Measurements from ENCODE around the gene EPHX1.
"Not testable (repeated sequence)": the region's sequence is repeated elsewhere in the genome, so short reads cannot be mapped to it uniquely, and the experiment has no call there.

The EPHX1 gene

GRCh38 chr1:225830841-225831240 is 20.9 kb downstream of the EPHX1 start:
- no peak for TF ChIP-seq YY1 (IDR thresholded peaks at IDR 0.05; ENCODE audit: insufficient read depth, insufficient read length)
- TF ChIP-seq ZNF274 (IDR thresholded peaks at IDR 0.05; ENCODE audit: low read depth, low read length): no peak
- TF ChIP-seq SUZ12 (IDR thresholded peaks at IDR 0.05; ENCODE audit: extremely low read depth, insufficient read depth, insufficient read length): no peak

GRCh38 chr1:225834417-225835329 is 24.7 kb downstream of the EPHX1 start:
- no peak for DNase-seq (ENCODE audit: low read depth, low spot score)
- no peaks in the 10 kb centered on the region for H3K27me3 ChIP-seq (ENCODE audit: insufficient read depth, insufficient read length)
- H3K36me3 ChIP-seq (ENCODE audit: insufficient read depth, insufficient read length, low read length): peaks cover 72% of the 10 kb centered on the region
- no peak overlapping the region for H3K9ac ChIP-seq (ENCODE audit: insufficient read length, low read depth)
- H3K9me3 ChIP-seq (ENCODE audit: insufficient read depth, low read length): no peaks in the 10 kb centered on the region
- H3K4me1 ChIP-seq (ENCODE audit: insufficient read depth, insufficient read length): peaks cover 4% of the 10 kb centered on the region
- no peak for TF ChIP-seq SUZ12 (IDR thresholded peaks at IDR 0.05; ENCODE audit: extremely low read depth, insufficient read depth, insufficient read length)
- TF ChIP-seq YY1 (IDR thresholded peaks at IDR 0.05; ENCODE audit: insufficient read depth, insufficient read length): no peak
- no peak for TF ChIP-seq ZNF274 (IDR thresholded peaks at IDR 0.05; ENCODE audit: low read depth, low read length)
- H3K4me3 ChIP-seq (ENCODE audit: insufficient read length, low read depth): no peak overlapping the region

More at GRCh38 chr1:225830841-225831240, 20.9 kb downstream of the EPHX1 start:
- no peak overlapping the region for H3K9ac ChIP-seq (ENCODE audit: insufficient read length, low read depth)
- no peaks in the 10 kb centered on the region for H3K9me3 ChIP-seq (ENCODE audit: insufficient read depth, low read length)
- H3K4me3 ChIP-seq (ENCODE audit: insufficient read length, low read depth): no peak overlapping the region
- no peaks in the 10 kb centered on the region for H3K27me3 ChIP-seq (ENCODE audit: insufficient read depth, insufficient read length)
- H3K36me3 ChIP-seq (ENCODE audit: insufficient read depth, insufficient read length, low read length): peaks cover 57% of the 10 kb centered on the region
- peaks cover 8% of the 10 kb centered on the region for H3K4me1 ChIP-seq (ENCODE audit: insufficient read depth, insufficient read length)
- DNase-seq (ENCODE audit: low read depth, low spot score): no peak

DNA sequence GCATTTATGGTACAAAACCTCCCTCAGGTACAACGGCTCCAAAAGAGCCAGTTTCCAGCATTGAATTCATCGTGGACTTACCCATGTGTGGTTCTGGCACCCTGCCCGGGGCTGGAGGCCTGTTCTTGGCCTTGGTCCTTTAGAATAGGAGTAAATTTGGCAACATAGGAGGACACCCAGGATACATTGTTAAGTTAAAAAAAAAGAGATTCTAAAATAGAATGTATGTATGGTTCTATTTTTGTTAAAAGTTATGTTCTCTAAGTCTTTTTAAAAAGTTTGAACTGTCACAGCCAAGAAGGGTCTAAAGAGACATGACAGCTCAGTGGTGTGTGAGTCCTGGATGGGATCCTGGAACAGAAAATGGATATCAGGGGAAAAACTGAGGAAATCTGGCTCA is 25.9 kb downstream of the EPHX1 start:
- no peaks in the 10 kb centered on the region for H3K27me3 ChIP-seq (ENCODE audit: insufficient read depth, insufficient read length)
- peaks cover 7% of the 10 kb centered on the region for H3K4me1 ChIP-seq (ENCODE audit: insufficient read depth, insufficient read length)
- no peak overlapping the region for H3K4me3 ChIP-seq (ENCODE audit: insufficient read length, low read depth)
- no peak for DNase-seq (ENCODE audit: low read depth, low spot score)
- TF ChIP-seq YY1 (IDR thresholded peaks at IDR 0.05; ENCODE audit: insufficient read depth, insufficient read length): no peak
- no peak for TF ChIP-seq SUZ12 (IDR thresholded peaks at IDR 0.05; ENCODE audit: extremely low read depth, insufficient read depth, insufficient read length)
- no peak for TF ChIP-seq ZNF274 (IDR thresholded peaks at IDR 0.05; ENCODE audit: low read depth, low read length)
- H3K36me3 ChIP-seq (ENCODE audit: insufficient read depth, insufficient read length, low read length): peaks cover 75% of the 10 kb centered on the region
- no peak overlapping the region for H3K9ac ChIP-seq (ENCODE audit: insufficient read length, low read depth)
- H3K9me3 ChIP-seq (ENCODE audit: insufficient read depth, low read length): no peaks in the 10 kb centered on the region

GRCh38 chr1:225836296-225836695 is 26.4 kb downstream of the EPHX1 start:
- not testable (repeated sequence) for DNase-seq (ENCODE audit: low read depth, low spot score); H3K27me3 ChIP-seq (ENCODE audit: insufficient read depth, insufficient read length); H3K4me3 ChIP-seq (ENCODE audit: insufficient read length, low read depth); H3K9me3 ChIP-seq (ENCODE audit: insufficient read depth, low read length); H3K9ac ChIP-seq (ENCODE audit: insufficient read length, low read depth); H3K4me1 ChIP-seq (ENCODE audit: insufficient read depth, insufficient read length)
- H3K36me3 ChIP-seq (ENCODE audit: insufficient read depth, insufficient read length, low read length): peaks cover 74% of the 10 kb centered on the region

DNA sequence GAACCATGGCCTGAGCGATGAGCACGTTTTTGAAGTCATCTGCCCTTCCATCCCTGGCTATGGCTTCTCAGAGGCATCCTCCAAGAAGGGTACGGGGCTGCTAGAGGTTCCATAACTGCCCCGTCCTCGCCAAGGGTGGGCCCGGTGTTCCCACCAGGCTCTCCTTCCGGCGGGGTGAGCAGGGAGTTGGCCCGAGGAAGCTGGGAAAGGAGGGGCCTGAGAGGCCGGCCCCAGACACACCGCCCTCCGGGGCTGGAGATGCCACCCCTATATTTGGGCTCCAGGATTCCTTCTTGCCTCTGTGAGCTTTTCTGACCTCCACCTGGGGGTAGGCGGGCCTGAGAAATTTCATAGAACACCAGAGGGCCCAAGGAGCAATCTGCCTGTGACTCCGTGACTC is 28.9 kb downstream of the EPHX1 start:
- Histone ChIP-seq H3K9me3 (ENCODE audit: insufficient read depth, low read length) (no peaks in the 10 kb centered on the region), H3K27me3 (ENCODE audit: insufficient read depth, insufficient read length) (no peaks in the 10 kb centered on the region), H3K36me3 (ENCODE audit: insufficient read depth, insufficient read length, low read length) (peaks cover 72% of the 10 kb centered on the region), H3K4me1 (ENCODE audit: insufficient read depth, insufficient read length) (peaks cover 15% of the 10 kb centered on the region), H3K9ac (ENCODE audit: insufficient read length, low read depth) (no peak overlapping the region), H3K4me3 (ENCODE audit: insufficient read length, low read depth) (no peak overlapping the region)
- TF ChIP-seq SUZ12 (IDR thresholded peaks at IDR 0.05; ENCODE audit: extremely low read depth, insufficient read depth, insufficient read length): no peak
- no peak for TF ChIP-seq YY1 (IDR thresholded peaks at IDR 0.05; ENCODE audit: insufficient read depth, insufficient read length)
- no peak for TF ChIP-seq ZNF274 (IDR thresholded peaks at IDR 0.05; ENCODE audit: low read depth, low read length)
- no peak for DNase-seq (ENCODE audit: low read depth, low spot score)

DNA sequence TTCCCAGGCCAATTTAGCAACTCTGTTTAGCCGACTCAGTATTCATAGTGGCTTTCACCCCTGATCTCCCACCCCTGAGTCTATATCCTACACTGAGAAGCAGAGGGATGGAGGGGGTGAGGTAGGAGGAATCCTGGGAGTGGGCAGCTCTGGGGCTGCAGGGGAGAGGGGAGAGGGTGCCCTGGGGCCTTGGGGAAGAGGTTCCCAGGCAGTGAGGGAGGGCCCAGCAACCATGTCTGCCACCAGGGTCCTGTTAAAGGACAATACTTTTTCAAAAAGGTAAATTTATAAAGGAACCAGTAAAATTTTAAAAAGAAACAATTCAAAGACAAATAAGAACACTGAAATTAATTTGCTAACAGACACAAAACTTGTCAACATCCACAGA is 30.3 kb downstream of the EPHX1 start:
- Histone ChIP-seq H3K4me3 (ENCODE audit: insufficient read length, low read depth) (no peak overlapping the region), H3K27me3 (ENCODE audit: insufficient read depth, insufficient read length) (no peaks in the 10 kb centered on the region), H3K36me3 (ENCODE audit: insufficient read depth, insufficient read length, low read length) (peaks cover 77% of the 10 kb centered on the region), H3K9me3 (ENCODE audit: insufficient read depth, low read length) (no peaks in the 10 kb centered on the region), H3K4me1 (ENCODE audit: insufficient read depth, insufficient read length) (peaks cover 15% of the 10 kb centered on the region), H3K9ac (ENCODE audit: insufficient read length, low read depth) (no peak overlapping the region)
- no peak for TF ChIP-seq SUZ12 (IDR thresholded peaks at IDR 0.05; ENCODE audit: extremely low read depth, insufficient read depth, insufficient read length)
- TF ChIP-seq ZNF274 (IDR thresholded peaks at IDR 0.05; ENCODE audit: low read depth, low read length): no peak
- DNase-seq (ENCODE audit: low read depth, low spot score): no peak

DNA sequence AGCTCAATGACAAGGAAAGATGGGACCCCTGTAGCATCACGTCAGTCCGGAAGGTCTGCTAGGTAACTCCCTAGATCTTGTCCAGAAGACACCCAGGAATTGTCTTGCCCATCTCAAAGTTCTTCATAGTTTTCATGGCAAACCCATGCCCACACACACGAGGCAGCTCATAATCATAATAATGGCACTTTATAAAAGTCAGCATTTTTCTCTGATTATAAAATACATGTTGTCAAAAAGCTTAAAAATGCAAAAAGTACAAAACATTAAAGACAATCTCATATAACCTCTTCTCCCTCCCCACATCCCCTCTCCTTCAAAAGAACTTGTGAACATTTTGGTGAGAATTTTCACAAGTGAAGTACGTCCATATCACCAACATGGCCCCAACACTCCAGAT is 30.8 kb downstream of the EPHX1 start:
- H3K9ac ChIP-seq (ENCODE audit: insufficient read length, low read depth): no peak overlapping the region
- H3K4me3 ChIP-seq (ENCODE audit: insufficient read length, low read depth): no peak overlapping the region
- TF ChIP-seq SUZ12 (IDR thresholded peaks at IDR 0.05; ENCODE audit: extremely low read depth, insufficient read depth, insufficient read length) (no peak), YY1 (IDR thresholded peaks at IDR 0.05; ENCODE audit: insufficient read depth, insufficient read length) (no peak), ZNF274 (IDR thresholded peaks at IDR 0.05; ENCODE audit: low read depth, low read length) (no peak)
- no peaks in the 10 kb centered on the region for H3K9me3 ChIP-seq (ENCODE audit: insufficient read depth, low read length)
- DNase-seq (ENCODE audit: low read depth, low spot score): no peak
- H3K27me3 ChIP-seq (ENCODE audit: insufficient read depth, insufficient read length): no peaks in the 10 kb centered on the region
- peaks cover 20% of the 10 kb centered on the region for H3K4me1 ChIP-seq (ENCODE audit: insufficient read depth, insufficient read length)
- H3K36me3 ChIP-seq (ENCODE audit: insufficient read depth, insufficient read length, low read length): peaks cover 78% of the 10 kb centered on the region

Measured in NT2/D1 (cell line).